SK-N-SH treated with all-trans-retinoic acid at 6 μM for 48 hours (cell line): Measurements from ENCODE around the gene ADAT3.

Source experiments
- ARNTL ChIP-seq: fragments of 450-650 bp; formaldehyde crosslinking; IDR thresholded peaks from 2 replicates; pipeline ENCODE4 v1.5.0; 2020; ENCODE audit warnings: low read depth, mild to moderate bottlenecking, moderate library complexity, borderline replicate concordance
- BACH2 ChIP-seq: fragments of 250-450 bp; sonication (Bioruptor Pico); IDR thresholded peaks from 2 replicates; pipeline ENCODE4 v1.9.0; 2021; ENCODE audit warnings: mild to moderate bottlenecking, borderline replicate concordance
- CREB5 ChIP-seq: fragments of 250-450 bp; sonication (Bioruptor Pico); IDR thresholded peaks from 2 replicates; pipeline ENCODE4 v1.5.1; 2020; ENCODE audit warnings: low read depth, mild to moderate bottlenecking, moderate library complexity
- CSRNP3 ChIP-seq: fragments of 250-450 bp; sonication (Bioruptor Pico); IDR thresholded peaks from 2 replicates; pipeline ENCODE4 v1.5.1; 2021; ENCODE audit warnings: mild to moderate bottlenecking, moderate library complexity
- ESRRG ChIP-seq: fragments of 250-450 bp; sonication (Bioruptor Pico); IDR thresholded peaks from 2 replicates; pipeline ENCODE4 v1.6.1; 2021; ENCODE audit warnings: mild to moderate bottlenecking
- GLIS3 ChIP-seq: fragments of 250-450 bp; sonication (Bioruptor Pico); IDR thresholded peaks from 2 replicates; pipeline ENCODE4 v1.5.0; 2020; ENCODE audit warnings: mild to moderate bottlenecking, moderate library complexity
- RARB ChIP-seq: fragments of 250-450 bp; sonication (Bioruptor Pico); IDR thresholded peaks from 2 replicates; pipeline ENCODE4 v1.8.0; 2021; ENCODE audit warnings: mild to moderate bottlenecking, moderate library complexity
- ZFP3 ChIP-seq: fragments of 250-450 bp; sonication (Bioruptor Pico); IDR thresholded peaks from 2 replicates; pipeline ENCODE4 v1.5.0; 2020; ENCODE audit warnings: mild to moderate bottlenecking, moderate library complexity
- ZFP30 ChIP-seq: fragments of 450-650 bp; formaldehyde crosslinking; IDR thresholded peaks from 2 replicates; pipeline ENCODE4 v1.5.0; 2022; ENCODE audit warnings: mild to moderate bottlenecking, moderate library complexity
- ZNF70 ChIP-seq: fragments of 450-650 bp; formaldehyde crosslinking; IDR thresholded peaks from 2 replicates; pipeline ENCODE4 v1.5.0; 2020; ENCODE audit warnings: mild to moderate bottlenecking, moderate library complexity
- TF ChIP-seq, protein P1 (sequence below): fragments of 250-450 bp; sonication (Bioruptor Pico); IDR thresholded peaks from 2 replicates; pipeline ENCODE4 v1.5.0; 2020; ENCODE audit warnings: mild to moderate bottlenecking, moderate library complexity

DNA sequence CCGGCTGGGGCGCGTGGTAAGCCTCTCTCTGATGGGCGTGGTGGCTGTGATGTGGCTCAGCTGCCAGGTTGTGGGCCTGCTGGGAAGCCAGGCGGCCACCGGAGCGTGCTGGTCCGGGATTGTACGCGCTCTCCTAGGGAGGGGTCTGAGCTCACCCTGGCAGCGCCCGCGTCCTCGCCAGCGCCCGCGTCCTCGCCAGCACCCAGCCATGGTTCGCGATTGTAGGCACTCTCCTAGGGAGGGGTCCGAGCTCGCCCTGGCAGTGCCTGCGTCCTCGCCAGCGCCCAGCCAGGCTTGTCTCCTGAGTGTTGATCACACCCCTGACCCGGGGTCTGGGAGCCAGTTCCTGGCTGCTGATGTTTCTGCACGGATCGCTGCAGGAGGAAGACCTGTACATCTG, 13.8 kb downstream of the ADAT3 start:
- TF ChIP-seq ZFP3 (CRISPR knock-in tag) (no peak), CSRNP3 (CRISPR knock-in tag) (no peak), ZNF70 (CRISPR knock-in tag) (no peak), CREB5 (no peak), RARB (CRISPR knock-in tag) (no peak), ZFP30 (CRISPR knock-in tag) (no peak), BACH2 (no peak), ARNTL (CRISPR knock-in tag) (no peak), ESRRG (CRISPR knock-in tag) (no peak), GLIS3 (CRISPR knock-in tag) (no peak)
- TF ChIP-seq, protein P1, sequence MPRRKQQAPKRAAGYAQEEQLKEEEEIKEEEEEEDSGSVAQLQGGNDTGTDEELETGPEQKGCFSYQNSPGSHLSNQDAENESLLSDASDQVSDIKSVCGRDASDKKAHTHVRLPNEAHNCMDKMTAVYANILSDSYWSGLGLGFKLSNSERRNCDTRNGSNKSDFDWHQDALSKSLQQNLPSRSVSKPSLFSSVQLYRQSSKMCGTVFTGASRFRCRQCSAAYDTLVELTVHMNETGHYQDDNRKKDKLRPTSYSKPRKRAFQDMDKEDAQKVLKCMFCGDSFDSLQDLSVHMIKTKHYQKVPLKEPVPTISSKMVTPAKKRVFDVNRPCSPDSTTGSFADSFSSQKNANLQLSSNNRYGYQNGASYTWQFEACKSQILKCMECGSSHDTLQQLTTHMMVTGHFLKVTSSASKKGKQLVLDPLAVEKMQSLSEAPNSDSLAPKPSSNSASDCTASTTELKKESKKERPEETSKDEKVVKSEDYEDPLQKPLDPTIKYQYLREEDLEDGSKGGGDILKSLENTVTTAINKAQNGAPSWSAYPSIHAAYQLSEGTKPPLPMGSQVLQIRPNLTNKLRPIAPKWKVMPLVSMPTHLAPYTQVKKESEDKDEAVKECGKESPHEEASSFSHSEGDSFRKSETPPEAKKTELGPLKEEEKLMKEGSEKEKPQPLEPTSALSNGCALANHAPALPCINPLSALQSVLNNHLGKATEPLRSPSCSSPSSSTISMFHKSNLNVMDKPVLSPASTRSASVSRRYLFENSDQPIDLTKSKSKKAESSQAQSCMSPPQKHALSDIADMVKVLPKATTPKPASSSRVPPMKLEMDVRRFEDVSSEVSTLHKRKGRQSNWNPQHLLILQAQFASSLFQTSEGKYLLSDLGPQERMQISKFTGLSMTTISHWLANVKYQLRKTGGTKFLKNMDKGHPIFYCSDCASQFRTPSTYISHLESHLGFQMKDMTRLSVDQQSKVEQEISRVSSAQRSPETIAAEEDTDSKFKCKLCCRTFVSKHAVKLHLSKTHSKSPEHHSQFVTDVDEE (CRISPR knock-in tag): no peak
